Subcutaneous preadipocyte (primary cell): ENCODE measurements around the gene HILPDA. TPM values are rescaled to one million over a fixed set of nuclear protein-coding genes. Genes with fewer than 3 reads are reported as not detected.

ENCODE experiments used
- small RNA-seq: library from RNA; depleted of rRNA; stranded (forward); fragments of <200 nt; gene quantifications from one replicate; pipeline ENCODE3, GENCODE V24; 2012
- total RNA-seq: library from RNA; depleted of rRNA; stranded (reverse); fragments of >200 nt; gene quantifications from 2 replicates; pipeline ENCODE4 v1.2.3, GENCODE V29; 2012

HILPDA gene, protein sequence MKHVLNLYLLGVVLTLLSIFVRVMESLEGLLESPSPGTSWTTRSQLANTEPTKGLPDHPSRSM
- total RNA-seq = 16.4 and 20.2 TPM in 2 replicates

DNA sequence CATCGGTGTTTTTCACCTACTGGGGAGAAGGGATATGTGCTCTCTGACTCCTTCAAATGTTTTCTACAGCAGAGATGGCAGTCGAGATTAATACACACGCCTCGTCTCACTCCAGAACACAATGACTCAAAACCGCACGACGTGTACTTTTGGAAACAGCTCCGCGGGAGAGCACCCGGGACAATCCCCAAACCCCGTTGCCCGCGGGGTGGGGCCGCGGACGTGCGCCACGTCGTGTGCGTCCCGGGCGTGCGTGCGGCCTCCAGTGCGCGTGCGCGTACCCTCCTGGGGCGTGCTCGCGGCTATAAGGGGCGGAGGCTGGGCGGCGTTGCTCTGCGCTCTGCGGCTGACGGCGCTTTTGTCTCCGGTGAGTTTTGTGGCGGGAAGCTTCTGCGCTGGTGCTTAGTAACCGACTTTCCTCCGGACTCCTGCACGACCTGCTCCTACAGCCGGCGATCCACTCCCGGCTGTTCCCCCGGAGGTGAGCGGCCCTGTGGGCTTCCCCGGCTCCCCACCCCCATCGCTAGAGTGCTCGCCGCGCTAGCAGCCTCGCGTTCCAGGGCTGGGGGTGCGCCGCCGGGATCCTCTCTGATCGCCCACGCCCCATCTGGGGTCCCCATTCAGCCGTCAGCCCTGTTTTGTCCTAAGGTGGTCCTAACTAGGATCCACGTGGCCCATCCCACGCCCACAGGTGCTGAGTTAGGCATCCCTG lies at the start of gene HILPDA:
Gene HILPDA (plus strand): TSS at position 336 of the 712 bp plus-strand sequence. CDS start 1,391 bp downstream, outside the sequence.

DNA sequence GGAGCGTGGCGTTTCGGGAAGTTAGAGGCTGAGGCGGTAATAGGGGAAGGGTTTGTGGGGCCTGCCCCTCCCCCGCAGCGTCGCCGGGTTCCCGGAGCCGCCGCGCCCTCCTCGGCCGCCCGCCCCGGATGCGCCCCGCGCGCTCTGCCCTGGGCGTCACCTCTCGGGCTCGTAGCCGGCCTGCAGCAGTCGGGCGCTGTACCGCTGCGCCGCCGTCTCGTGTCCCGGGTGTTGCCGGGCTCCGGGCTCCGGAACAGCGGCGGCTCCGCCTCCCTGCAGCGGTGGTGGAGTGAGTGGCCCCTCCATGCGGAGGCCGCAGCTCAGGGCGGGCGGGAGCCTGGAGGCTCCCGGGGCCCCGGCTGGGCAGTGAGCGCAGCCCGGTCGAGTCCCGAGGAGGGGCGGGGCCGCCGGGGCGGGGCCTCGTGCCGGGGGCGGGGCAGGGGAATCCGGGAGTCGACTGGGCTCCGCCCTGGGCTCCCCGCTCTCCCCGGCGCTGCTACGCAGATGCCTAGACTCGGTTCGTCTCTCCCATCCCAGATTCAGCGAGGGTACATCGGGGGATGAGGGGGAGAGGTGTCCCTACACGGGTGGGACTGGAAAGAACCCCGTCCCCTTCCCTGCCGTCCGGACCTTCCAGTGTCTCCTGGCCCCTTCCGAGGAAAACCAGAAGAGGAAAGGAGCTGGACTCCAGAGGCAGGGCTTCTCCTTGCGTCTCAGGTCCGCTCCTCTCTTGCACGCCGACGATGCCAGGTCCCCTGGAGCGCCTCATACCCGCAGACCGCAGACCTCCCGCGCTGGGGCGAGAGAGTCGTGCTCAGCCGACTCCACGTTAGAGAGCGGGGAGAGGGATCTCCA lies 45.9 kb upstream of the HILPDA start, which contains the start of gene IMPDH1:
Gene IMPDH1 (minus strand): TSS at position 387 of the 855 bp plus-strand sequence. CDS start 81 bp downstream, at position 306.

DNA sequence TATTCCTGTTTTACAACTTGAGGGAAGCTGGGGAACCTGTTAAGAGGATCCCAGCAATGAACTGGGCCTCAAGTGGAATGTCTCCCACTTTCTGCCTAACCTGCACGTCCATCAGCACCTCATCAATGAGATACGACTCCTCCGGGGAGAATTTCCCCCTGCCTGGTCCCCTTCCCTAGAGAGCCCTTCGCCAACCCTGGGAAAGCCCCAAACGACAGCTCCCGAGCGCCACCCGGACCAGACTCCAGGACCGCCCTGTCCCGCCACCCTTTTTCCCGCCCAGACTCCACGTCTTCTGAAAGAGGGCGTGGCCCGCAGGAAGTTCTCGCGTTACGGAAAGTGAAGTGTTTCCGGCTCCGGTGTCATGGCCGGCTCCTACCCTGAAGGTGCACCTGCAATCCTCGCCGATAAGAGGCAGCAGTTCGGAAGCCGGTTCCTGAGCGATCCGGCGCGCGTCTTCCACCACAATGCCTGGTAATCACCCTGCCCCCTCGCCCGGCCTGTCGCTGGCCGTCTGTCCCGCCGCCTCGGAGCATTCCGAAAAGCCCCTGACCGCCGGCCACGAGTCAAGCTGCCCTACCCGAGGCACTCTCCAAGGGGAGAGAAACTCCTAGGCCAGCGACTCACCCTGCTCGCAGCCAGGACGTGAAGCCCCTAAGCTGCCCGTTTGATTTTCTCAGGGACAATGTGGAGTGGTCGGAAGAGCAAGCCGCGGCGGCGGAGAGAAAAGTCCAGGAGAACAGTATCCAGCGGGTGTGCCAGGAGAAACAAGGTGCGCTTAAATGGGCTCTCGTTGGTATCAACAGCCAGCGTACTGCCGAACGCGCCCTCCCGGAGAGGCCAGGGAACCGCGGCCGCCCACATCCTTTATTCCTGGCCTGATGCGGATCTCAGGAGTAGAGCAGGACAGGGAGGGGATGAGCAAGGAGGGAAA lies 21.0 kb downstream of the HILPDA start, which contains the start of gene METTL2B:
Gene METTL2B (plus strand): TSS at position 347 of the 934 bp plus-strand sequence. CDS start 18 bp downstream, at position 365.

Small RNA genes lying within 50 kb of the gene (small RNA-seq; reads per million reads assigned to genes)
- not detected for gene AC010655.1
- gene AC010655.2 = not detected
- not detected for gene RF00017
- not detected for gene RNU7-54P

Other genes starting within 250 kb of the HILPDA start
- under 0.01 TPM in 1 of 2 replicates, not detected in the other for gene LEP, start 214.6 kb upstream of the HILPDA start, total RNA-seq
- gene RBM28, start 112.0 kb upstream of the HILPDA start, total RNA-seq = 8.1 and 16.4 TPM in 2 replicates
- under 0.01 TPM in 1 of 2 replicates, not detected in the other for gene PRRT4, start 94.2 kb upstream of the HILPDA start, total RNA-seq
- 42.3 and 52.0 TPM in 2 replicates for gene IMPDH1, start 45.9 kb upstream of the HILPDA start, total RNA-seq
- 32.3 and 37.1 TPM in 2 replicates for gene METTL2B, start 20.9 kb downstream of the HILPDA start, total RNA-seq
- 0.59 and 0.73 TPM in 2 replicates for gene GARIN1A, start 216.4 kb downstream of the HILPDA start, total RNA-seq